Caco-2 (cell line): ENCODE measurements around the gene KIAA2012. TPM values are rescaled to one million over a fixed set of nuclear protein-coding genes. Genes with fewer than 3 reads are reported as not detected.
"Not testable (repeated sequence)": the region's sequence is repeated elsewhere in the genome, so short reads cannot be mapped to it uniquely, and the experiment has no call there.

Experiments
- BruUV-seq: library from RNA; stranded (reverse); fragments of 400-500 nt; replicated peaks from 2 replicates; lab custom pipeline; 2021; lab: Mats Ljungman, UMichigan
- CTCF ChIA-PET: fragments of 300-600 bp; sonication (Branson Sonifier 250); formaldehyde crosslinking; loops from one replicate; lab custom pipeline; 2022; ENCODE audit warnings: antibody characterized with exemption; lab: Charles Lee
- POLR2A ChIA-PET: fragments of 300-600 bp; sonication (Branson Sonifier 250); formaldehyde crosslinking; loops from one replicate; lab custom pipeline; 2022; ENCODE audit warnings: antibody characterized with exemption; lab: Charles Lee
- DNase-seq, 2 experiments: peaks; one replicate each; pipeline versions ENCODE4 v3.0.0 to v3.0.0-alpha.2; 2020 to 2022
- H3K27me3 ChIP-seq: replicated peaks from 2 replicates; pipeline ENCODE4 v1.6.0; 2011; ENCODE audit warnings: low read length; ENCODE audit not compliant: control insufficient read depth, insufficient read depth
- H3K36me3 ChIP-seq: 2 replicates; pipeline ENCODE4 v1.5.1; 2011; ENCODE audit warnings: low read length; ENCODE audit not compliant: control insufficient read depth, insufficient read depth
- H3K4me1 ChIP-seq: fragments of 250-450 bp; sonication (Bioruptor Pico); 2 replicates; pipeline ENCODE4 v1.5.1; 2020; ENCODE audit warnings: mild to moderate bottlenecking
- H3K4me3 ChIP-seq: 2 replicates; pipeline ENCODE4 v1.5.1; 2011; ENCODE audit warnings: low read depth, mild to moderate bottlenecking, control low read depth, low read length
- H3K9me3 ChIP-seq: fragments of 250-450 bp; sonication (Bioruptor Pico); 2 replicates; pipeline ENCODE4 v1.5.1; 2020; ENCODE audit warnings: mild to moderate bottlenecking, moderate library complexity
- H3K27ac Mint-ChIP-seq: one replicate; pipeline ENCODE4 v1.8.0; 2022; ENCODE audit warnings: mixed read lengths; ENCODE audit not compliant: unreplicated experiment
- H3K27me3 Mint-ChIP-seq: one replicate; pipeline ENCODE4 v1.8.0; 2022; ENCODE audit warnings: mixed read lengths; ENCODE audit not compliant: insufficient read depth, unreplicated experiment
- H3K36me3 Mint-ChIP-seq: one replicate; pipeline ENCODE4 v1.8.0; 2022; ENCODE audit warnings: mild to moderate bottlenecking, mixed read lengths; ENCODE audit not compliant: insufficient read depth, unreplicated experiment
- H3K4me1 Mint-ChIP-seq: one replicate; pipeline ENCODE4 v1.8.0; 2022; ENCODE audit warnings: low read depth, mixed read lengths; ENCODE audit not compliant: unreplicated experiment
- H3K4me3 Mint-ChIP-seq: one replicate; pipeline ENCODE4 v1.8.0; 2022; ENCODE audit warnings: mild to moderate bottlenecking, moderate library complexity, mixed read lengths; ENCODE audit not compliant: unreplicated experiment
- H3K9me3 Mint-ChIP-seq: one replicate; pipeline ENCODE4 v1.8.0; 2022; ENCODE audit warnings: mixed read lengths; ENCODE audit not compliant: unreplicated experiment
- CTCF ChIP-seq, 2 experiments: fragments of 200-600 bp in 1 of 2; IDR thresholded peaks; 1 replicate in 1 of 2; 2 replicates in 1 of 2; pipeline versions ENCODE4 v1.5.1 to v1.8.0; 2011 to 2022; ENCODE audit warnings: antibody characterized with exemption in 1 of 2, control low read depth in 1 of 2, inconsistent platforms in 1 of 2, low read depth in 1 of 2, low read length in 1 of 2, mild to moderate bottlenecking in 1 of 2, moderate library complexity in 1 of 2; ENCODE audit not compliant: insufficient read depth in 1 of 2, severe bottlenecking in 1 of 2, unreplicated experiment in 1 of 2
- intact Hi-C: fragments of 100-400 bp; cut with micrococcal nuclease; formaldehyde crosslinking; loops from one replicate; pipeline ENCODE4 v1.10.0; 2022; ENCODE audit not compliant: unreplicated experiment
- total RNA-seq: library from RNA; stranded (reverse); gene quantifications from 2 replicates; pipeline ENCODE4 v1.2.3, GENCODE V29; 2022

The KIAA2012 gene
- total RNA-seq, 1 experiment from 2014 or later = 0.27 TPM

GRCh38 chr2:202238234-202239197 lies 165.5 kb downstream of the KIAA2012 start, which contains the start of gene SUMO1:
Gene SUMO1, minus strand, starts transcription at chr2:202238597. Its CDS starts 146 bp downstream, at chr2:202238451.
- Histone ChIP-seq H3K4me3 (peak within 1 kb of the TSS; percentile 54), H3K9me3 (no peaks in the 10 kb centered on the region), H3K36me3 (no peaks in the 10 kb centered on the region), H3K4me1 (peaks cover 8% of the 10 kb centered on the region), H3K27me3 (no peaks in the 10 kb centered on the region)
- Mint-ChIP-seq H3K4me3 (peak within 1 kb of the TSS; percentile 96), H3K27ac (peak within 1 kb of the TSS; percentile 93), H3K27me3 (no peaks in the 10 kb centered on the region), H3K9me3 (no peaks in the 10 kb centered on the region), H3K4me1 (no peaks in the 10 kb centered on the region), H3K36me3 (peaks cover 16% of the 10 kb centered on the region)
- ChIA-PET POLR2A (no interaction called here), CTCF (no interaction called here)
- intact Hi-C loops = loop anchor here (1.0 kb wide), 1 partner anchor 27 kb away; the partner anchor contains the start of gene NOP58
- peak; percentile 88 to 89 for DNase-seq
- TF ChIP-seq CTCF (IDR thresholded peaks at IDR 0.05; ENCODE audit: insufficient read depth in 1 of 2, low read depth in 1 of 2, low read length in 1 of 2, severe bottlenecking in 1 of 2, unreplicated experiment in 1 of 2) = no peak
- TSS peak; percentile 97 for BruUV-seq

GRCh38 chr2:202247710-202248109 lies 174.7 kb downstream of the KIAA2012 start:
- H3K36me3 ChIP-seq, CTCF ChIA-PET, H3K4me1 ChIP-seq, BruUV-seq, H3K4me3 ChIP-seq, DNase-seq, H3K27ac Mint-ChIP-seq, H3K9me3 ChIP-seq, POLR2A ChIA-PET, H3K9me3 Mint-ChIP-seq, H3K4me1 Mint-ChIP-seq, H3K27me3 ChIP-seq, H3K36me3 Mint-ChIP-seq, intact Hi-C loops, H3K4me3 Mint-ChIP-seq, H3K27me3 Mint-ChIP-seq: not testable (repeated sequence)

GRCh38 chr2:202249521-202250253 lies 176.6 kb downstream of the KIAA2012 start:
- H3K36me3 Mint-ChIP-seq = no peaks in the 10 kb centered on the region

More at GRCh38 chr2:202249521-202250253, 176.6 kb downstream of the KIAA2012 start:
- Mint-ChIP-seq H3K4me3 (no peak overlapping the region), H3K4me1 (no peaks in the 10 kb centered on the region), H3K27ac (no peak overlapping the region), H3K27me3 (no peaks in the 10 kb centered on the region), H3K9me3 (no peaks in the 10 kb centered on the region)
- intact Hi-C loops = no loop called here
- Histone ChIP-seq H3K36me3 (no peaks in the 10 kb centered on the region), H3K9me3 (no peaks in the 10 kb centered on the region), H3K4me3 (no peak overlapping the region), H3K4me1 (no peaks in the 10 kb centered on the region), H3K27me3 (no peaks in the 10 kb centered on the region)
- ChIA-PET POLR2A (no interaction called here), CTCF (no interaction called here)
- TF ChIP-seq CTCF (IDR thresholded peaks at IDR 0.05; ENCODE audit: insufficient read depth in 1 of 2, low read depth in 1 of 2, low read length in 1 of 2, severe bottlenecking in 1 of 2, unreplicated experiment in 1 of 2) = no peak
- BruUV-seq = no TSS peak
- DNase-seq = no peak
